ENCODE data around the gene C7orf25.

- TF ChIP-seq CTCF (conservative IDR thresholded peaks at IDR 0.05; ENCODE audit: low read depth, low read length) (no peak), EZH2 (IDR thresholded peaks at IDR 0.05; ENCODE audit: low read length, unreplicated experiment) (no peak)
Measured at GRCh38 chr7:42939457-42940240, 27.8 kb upstream of the C7orf25 start.

Data from PC-3 (cell line).